Esophagus (tissue), 2 donors: Measurements from ENCODE around the gene CDX2. TPM values are rescaled to one million over a fixed set of nuclear protein-coding genes. Genes with fewer than 3 reads are reported as not detected.

Source experiments
- H3K27ac ChIP-seq, 2 donors: one replicate each; pipeline ENCODE4 v1.5.1; 2013; ENCODE audit warnings: low read depth in 2 of 2, mild to moderate bottlenecking in 2 of 2, inconsistent platforms in 1 of 2, low read length in 1 of 2, moderate library complexity in 1 of 2
- H3K27me3 ChIP-seq, 2 donors: one replicate each; pipeline ENCODE4 v1.6.1; 2013; ENCODE audit warnings: low read length in 2 of 2, control low read depth in 1 of 2, mild to moderate bottlenecking in 1 of 2; ENCODE audit not compliant: insufficient read depth in 2 of 2, control insufficient read depth in 1 of 2
- H3K36me3 ChIP-seq, 2 donors: one replicate each; pipeline ENCODE4 v1.6.1; 2013; ENCODE audit warnings: low read length in 1 of 2; ENCODE audit not compliant: control insufficient read depth in 2 of 2, insufficient read depth in 2 of 2
- H3K4me1 ChIP-seq, 2 donors: one replicate each; pipeline ENCODE4 v1.6.1; 2013; ENCODE audit warnings: low read length in 1 of 2; ENCODE audit not compliant: control insufficient read depth in 2 of 2, insufficient read depth in 2 of 2
- H3K4me3 ChIP-seq, 2 donors: one replicate each; pipeline ENCODE4 v1.5.1; 2013; ENCODE audit warnings: low read length in 2 of 2, mild to moderate bottlenecking in 2 of 2, low read depth in 1 of 2, moderate library complexity in 1 of 2
- H3K9me3 ChIP-seq, 2 donors: one replicate each; pipeline ENCODE4 v1.6.1; 2013; ENCODE audit warnings: mild to moderate bottlenecking in 2 of 2, low read depth in 1 of 2, low read length in 1 of 2, moderate library complexity in 1 of 2; ENCODE audit not compliant: control insufficient read depth in 2 of 2, insufficient read depth in 1 of 2
- WGBS, 2 donors: extraction: QIAGEN DNeasy Blood & Tissue Kit; methylation state at CpG; one replicate each; pipeline ENCODE4 v1.1.7; 2013; 5-methylcytosine and 5-hydroxymethylcytosine counted together
- polyA plus RNA-seq, 2 donors: library from polyadenylated mRNA; stranded (reverse); fragments of 200-250 nt; gene quantifications; one replicate each; pipeline ENCODE4 v1.2.3, GENCODE V29; 2013
- donor health status: healthy with polysubstance abuse.
- donor health status: Bipolar disorder and iron deficiency.

Gene CDX2
- polyA plus RNA-seq, 2 donors, result 0.01 to 0.06 TPM

GRCh38 chr13:27972478-27972820 lies 3.3 kb upstream of the CDX2 start:
- H3K9me3 ChIP-seq, result no peaks in the 10 kb centered on the region
- 74 to 78% methylated on average over 2 of the region's 2 CpGs for WGBS, 2 donors
- no peak overlapping the region for H3K4me3 ChIP-seq
- H3K36me3 ChIP-seq, result no peaks in the 10 kb centered on the region
- H3K27ac ChIP-seq, result no peak overlapping the region
- peaks cover 19 to 35% of the 10 kb centered on the region in 2 donors for H3K27me3 ChIP-seq
- H3K4me1 ChIP-seq, result peaks cover 7 to 8% of the 10 kb centered on the region in 2 donors

GRCh38 chr13:27971776-27972477 lies 2.8 kb upstream of the CDX2 start:
- Histone ChIP-seq H3K36me3 (no peaks in the 10 kb centered on the region), H3K4me1 (peaks cover 7 to 8% of the 10 kb centered on the region in 2 donors), H3K27ac (no peak overlapping the region), H3K9me3 (no peaks in the 10 kb centered on the region), H3K27me3 (peaks cover 17 to 38% of the 10 kb centered on the region in 2 donors), H3K4me3 (no peak overlapping the region)
- whole genome bisulfite sequencing, 2 donors, result 59 to 64% methylated on average over 7 of the region's 7 CpGs

GRCh38 chr13:27971236-27971645 lies 2.1 kb upstream of the CDX2 start:
- 44 to 48% methylated on average over 13 of the region's 13 CpGs for WGBS, 2 donors
- H3K9me3 ChIP-seq, result no peaks in the 10 kb centered on the region
- H3K4me3 ChIP-seq, result no peak overlapping the region
- peaks cover 7 to 8% of the 10 kb centered on the region in 2 donors for H3K4me1 ChIP-seq
- peaks cover 12 to 38% of the 10 kb centered on the region in 2 donors for H3K27me3 ChIP-seq
- H3K27ac ChIP-seq, result no peak overlapping the region
- no peaks in the 10 kb centered on the region for H3K36me3 ChIP-seq

- no peak overlapping the region for H3K4me3 ChIP-seq
- H3K27ac ChIP-seq, result no peak overlapping the region
- H3K4me1 ChIP-seq, result peaks cover 5 to 7% of the 10 kb centered on the region in 2 donors
- H3K9me3 ChIP-seq, result no peaks in the 10 kb centered on the region
- H3K36me3 ChIP-seq, result no peaks in the 10 kb centered on the region
- 11 to 15% methylated on average over 53 of the region's 53 CpGs for WGBS, 2 donors
- H3K27me3 ChIP-seq, result peaks cover 8 to 38% of the 10 kb centered on the region in 2 donors
Measured at GRCh38 chr13:27970382-27971235, 1.5 kb upstream of the CDX2 start.

GRCh38 chr13:27969866-27970229 lies 733 bp upstream of the CDX2 start:
- H3K27ac ChIP-seq, result no peak overlapping the region
- H3K36me3 ChIP-seq, result no peaks in the 10 kb centered on the region
- H3K4me1 ChIP-seq, result peaks cover 4 to 7% of the 10 kb centered on the region in 2 donors
- peaks cover 7 to 41% of the 10 kb centered on the region in 2 donors for H3K27me3 ChIP-seq
- H3K4me3 ChIP-seq, result no peak overlapping the region
- WGBS, 2 donors, result 23 to 25% methylated on average over 7 of the region's 7 CpGs
- H3K9me3 ChIP-seq, result no peaks in the 10 kb centered on the region

- H3K9me3 ChIP-seq, result no peaks in the 10 kb centered on the region
- H3K4me1 ChIP-seq, result peaks cover 4 to 7% of the 10 kb centered on the region in 2 donors
- no peak overlapping the region for H3K4me3 ChIP-seq
- 1 to 2% methylated on average over 78 to 86 of the region's 86 CpGs for WGBS, 2 donors
- no peak overlapping the region for H3K27ac ChIP-seq
- H3K27me3 ChIP-seq, result peaks cover 0 to 41% of the 10 kb centered on the region in 2 donors
- no peaks in the 10 kb centered on the region for H3K36me3 ChIP-seq
Measured at GRCh38 chr13:27968316-27969081, 616 bp downstream of the CDX2 start.

- no peak overlapping the region for H3K4me3 ChIP-seq
- H3K36me3 ChIP-seq, result no peaks in the 10 kb centered on the region
- 5 to 7% methylated on average over 33 of the region's 33 CpGs for WGBS, 2 donors
- peaks cover 0 to 41% of the 10 kb centered on the region in 2 donors for H3K27me3 ChIP-seq
- no peaks in the 10 kb centered on the region for H3K9me3 ChIP-seq
- peaks cover 4 to 7% of the 10 kb centered on the region in 2 donors for H3K4me1 ChIP-seq
- no peak overlapping the region for H3K27ac ChIP-seq
Measured at GRCh38 chr13:27967736-27968315, 1.3 kb downstream of the CDX2 start.

GRCh38 chr13:27967203-27967735 lies 1.8 kb downstream of the CDX2 start:
- Histone ChIP-seq H3K4me3 (no peak overlapping the region), H3K27ac (no peak overlapping the region), H3K27me3 (peaks cover 0 to 41% of the 10 kb centered on the region in 2 donors), H3K4me1 (peaks cover 4 to 7% of the 10 kb centered on the region in 2 donors), H3K36me3 (no peaks in the 10 kb centered on the region), H3K9me3 (no peaks in the 10 kb centered on the region)
- WGBS, 2 donors, result 10 to 21% methylated on average over 18 of the region's 18 CpGs
